A549 treated with AZD9567 at 1 μM for 4 hours (cell line): ENCODE results near the gene SNAPC3. TPM values are rescaled to one million over a fixed set of nuclear protein-coding genes. Genes with fewer than 3 reads are reported as not detected.

ENCODE experiments used
- total RNA-seq: library from RNA; stranded (reverse); fragments of 200-300 nt; extraction: Qiagen RNA extraction; gene quantifications from 5 replicates; pipeline ENCODE4 v1.2.3, GENCODE V29; 2022; ENCODE audit not compliant: insufficient read depth

Gene SNAPC3
- total RNA-seq = 15.8 to 22.3 TPM (median 21.1 TPM) in 5 replicates

DNA sequence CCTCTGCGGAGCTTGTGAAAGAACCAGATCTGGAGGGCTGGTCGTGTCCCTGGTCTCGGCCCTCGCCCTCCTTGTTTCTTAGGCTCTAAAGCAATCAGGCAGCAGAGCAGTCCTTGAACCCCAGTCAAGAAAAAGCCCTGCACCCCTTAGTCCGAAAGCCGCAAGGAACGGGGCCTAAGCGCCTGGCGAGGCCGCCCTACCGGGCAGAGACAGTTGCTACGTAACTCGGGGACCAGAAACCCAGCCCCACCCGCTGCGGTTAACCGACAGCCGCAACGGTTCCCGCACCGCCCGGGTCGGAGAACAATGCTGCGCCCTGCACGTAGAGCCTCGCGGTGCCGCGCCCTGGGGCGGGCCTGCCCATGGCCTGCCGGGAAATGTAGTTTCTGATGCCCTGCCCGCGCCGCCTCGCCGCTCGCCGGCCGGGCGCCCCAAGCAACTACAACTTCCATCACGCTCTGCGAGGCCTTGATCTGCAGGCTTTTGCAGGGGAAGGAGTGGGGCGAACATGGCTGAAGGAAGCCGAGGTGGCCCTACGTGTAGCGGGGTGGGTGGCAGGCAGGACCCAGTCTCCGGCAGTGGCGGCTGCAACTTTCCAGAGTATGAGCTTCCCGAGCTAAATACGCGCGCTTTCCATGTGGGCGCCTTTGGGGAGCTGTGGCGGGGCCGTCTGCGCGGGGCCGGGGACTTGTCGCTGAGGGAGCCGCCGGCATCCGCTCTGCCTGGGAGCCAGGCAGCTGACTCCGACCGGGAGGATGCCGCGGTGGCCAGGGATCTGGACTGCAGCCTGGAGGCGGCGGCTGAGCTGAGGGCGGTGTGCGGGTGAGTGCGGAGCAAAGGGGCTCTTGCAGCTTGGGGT lies at the start of gene SNAPC3:
SNAPC3 (plus strand) TSS at position 505 of the 859 bp plus-strand sequence; CDS start at position 509, 4 bp downstream.

GRCh38 chr9:15510789-15511575 lies 88.3 kb downstream of the SNAPC3 start, which contains the start of gene PSIP1:
Gene PSIP1 (minus strand): TSS chr9:15510970. CDS start chr9:15510188, 782 bp downstream.

Other genes with a start within 250 kb of the SNAPC3 start
- 0.91 to 1.8 TPM (median 1.3 TPM) in 5 replicates for gene TTC39B, start 115.7 kb upstream of the SNAPC3 start, total RNA-seq
- 45.9 to 60.9 TPM (median 55.5 TPM) in 5 replicates for gene PSIP1, start 88.1 kb downstream of the SNAPC3 start, total RNA-seq
- 0.28 to 0.52 TPM (median 0.35 TPM) in 5 replicates for gene CCDC171, start 130.2 kb downstream of the SNAPC3 start, total RNA-seq